Pancreas (tissue), 10 donors: ENCODE measurements around the gene MAD1L1. TPM values are rescaled to one million over a fixed set of nuclear protein-coding genes. Genes with fewer than 3 reads are reported as not detected.
A peak's percentile ranks its signal among the peaks of the same experiment; 100 is the strongest.

ENCODE experiments used
- ATAC-seq, 4 donors: fragments of 200-7000 bp; cut with Tn5 transposase; one replicate each; pipeline versions ENCODE4 v1.8.0 to v1.9.1; 2020; ENCODE audit warnings: mild to moderate bottlenecking in 4 of 4, moderate library complexity in 4 of 4
- DNase-seq, 6 donors: peaks; one replicate each; pipeline ENCODE4 v3.0.0-alpha.2; 2020
- FAIRE-seq: peaks from 2 replicates; lab custom pipeline; 2012; peaks lifted over from hg19 to GRCh38; lab: Jason Lieb, UNC
- H3K27ac ChIP-seq, 4 donors: fragments of 200-600 bp; sonication (generic); 1 replicate in 3 of 4; 2 replicates in 1 of 4; pipeline versions ENCODE4 v1.5.0 to v1.8.0; 2020
- H3K27me3 ChIP-seq, 4 donors: fragments of 200-600 bp; one replicate each; pipeline ENCODE4 v1.8.0; 2021
- H3K36me3 ChIP-seq, 3 donors: fragments of 200-600 bp; sonication (generic) in 1 of 3; one replicate each; pipeline versions ENCODE4 v1.5.0 to v1.8.0; 2020 to 2021
- H3K4me1 ChIP-seq, 3 donors: fragments of 200-600 bp; one replicate each; pipeline ENCODE4 v1.8.0; 2021
- H3K4me3 ChIP-seq, 4 donors: fragments of 200-600 bp; sonication (generic) in 2 of 4; one replicate each; pipeline versions ENCODE4 v1.5.0 to v1.8.0; 2020 to 2021
- H3K9me3 ChIP-seq, 4 donors: fragments of 200-600 bp; one replicate each; pipeline ENCODE4 v1.8.0; 2021
- CTCF ChIP-seq, 4 donors: fragments of 200-600 bp; sonication (generic) in 3 of 4; IDR thresholded peaks; one replicate each; pipeline versions ENCODE4 v1.5.0 to v1.8.0; 2021; ENCODE audit warnings: antibody characterized with exemption in 4 of 4
- WGBS, 2 donors: extraction: QIAGEN DNeasy Blood & Tissue Kit; methylation state at CpG; one replicate each; pipeline ENCODE4 v1.1.7; 2013; 5-methylcytosine and 5-hydroxymethylcytosine counted together
- intact Hi-C, 3 donors: fragments of 100-400 bp; cut with DNase I; formaldehyde crosslinking; loops; one replicate each; pipeline versions ENCODE4 v1.11.1 to v1.14.2; 2022
- polyA plus RNA-seq, 2 donors: library from polyadenylated mRNA; stranded (reverse); fragments of 200-250 nt; gene quantifications; one replicate each; pipeline ENCODE4 v1.2.3, GENCODE V29; 2013
- total RNA-seq, 6 donors: library from RNA; stranded (reverse); fragmentation: NEBNext Ultra II Directional in 4 of 6; extraction: Animal tissue kit (Norgen Biotek cat#: 25700) in 4 of 6; gene quantifications; one replicate each; pipeline versions ENCODE4 v1.2.1 to v1.2.4, GENCODE V29; 2021 to 2023
- donor health status: healthy with polysubstance abuse.
- donor health status: DM: no; HTN: no; CAD: no; lungs with moderate emphysema.
- donor health status: DM: no; HTN: no; CAD: no.
- donor health status: control.
- donor health status: control.
- donor health status: Bipolar disorder and iron deficiency.
- donor health status: DM: yes; HTN: yes; CAD: no.
- donor health status: DM: no; HTN: no; CAD: no.
- donor health status: DM: no; HTN: no; CAD: no.
- donor health status: DM: yes; HTN: yes; CAD: no.

MAD1L1 gene
- total and polyA plus RNA-seq, 8 donors: 9.8 to 28.2 (median 11.9) TPM

DNA sequence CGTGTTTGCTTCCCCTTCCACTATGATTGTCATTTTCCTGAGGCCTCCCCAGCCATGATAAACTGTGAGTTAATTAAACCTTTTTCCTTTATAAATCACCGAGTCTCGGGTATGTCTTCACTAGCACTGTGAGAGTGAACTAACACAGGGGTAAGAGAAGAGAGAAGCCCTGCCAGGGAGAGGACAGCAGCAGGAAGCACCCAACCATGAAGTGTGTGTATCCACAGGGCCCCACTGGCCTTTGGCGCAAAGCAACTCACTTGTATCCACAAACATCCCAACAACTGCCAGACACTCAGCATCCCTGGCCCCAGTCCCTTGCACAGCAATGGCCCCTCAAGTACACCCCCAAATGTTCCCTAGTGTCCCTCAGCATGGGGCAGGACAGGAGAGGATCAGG lies 115.1 kb downstream of the MAD1L1 start:
- Histone ChIP-seq H3K4me1 (no peaks in the 10 kb centered on the region), H3K27me3 (no peaks in the 10 kb centered on the region), H3K27ac (no peak overlapping the region), H3K9me3 (no peaks in the 10 kb centered on the region), H3K4me3 (no peak overlapping the region), H3K36me3 (no peaks in the 10 kb centered on the region)
- 84 to 88% methylated on average over 4 of the region's 4 CpGs for WGBS, 2 donors
- intact Hi-C loops: no loop called here
- no peak for ATAC-seq
- DNase-seq: no peak
- no peak for TF ChIP-seq CTCF (IDR thresholded peaks at IDR 0.05)
- no peak for FAIRE-seq

GRCh38 chr7:2116989-2117591 lies 115.7 kb downstream of the MAD1L1 start:
- H3K9me3 ChIP-seq: no peaks in the 10 kb centered on the region
- DNase-seq (no peak), ATAC-seq (peak in 2 of 4 donors; percentile 16 to 37), FAIRE-seq (no peak)
- intact Hi-C loops: no loop called here
- no peak overlapping the region for H3K4me3 ChIP-seq
- no peak for TF ChIP-seq CTCF (IDR thresholded peaks at IDR 0.05)
- H3K4me1 ChIP-seq: no peaks in the 10 kb centered on the region
- WGBS, 2 donors: 61 to 69% methylated on average over 10 to 11 of the region's 11 CpGs
- H3K27ac ChIP-seq: no peak overlapping the region
- H3K36me3 ChIP-seq: no peaks in the 10 kb centered on the region
- no peaks in the 10 kb centered on the region for H3K27me3 ChIP-seq

- no peak for TF ChIP-seq CTCF (IDR thresholded peaks at IDR 0.05)
- Histone ChIP-seq H3K36me3 (no peaks in the 10 kb centered on the region), H3K27ac (no peak overlapping the region), H3K4me3 (no peak overlapping the region), H3K4me1 (no peaks in the 10 kb centered on the region), H3K27me3 (no peaks in the 10 kb centered on the region), H3K9me3 (no peaks in the 10 kb centered on the region)
- DNase-seq (no peak), FAIRE-seq (no peak), ATAC-seq (no peak)
- intact Hi-C loops: no loop called here
- 83 to 85% methylated on average over 9 of the region's 9 CpGs for WGBS, 2 donors
Observed at GRCh38 chr7:2116448-2116810, 116.3 kb downstream of the MAD1L1 start.

DNA sequence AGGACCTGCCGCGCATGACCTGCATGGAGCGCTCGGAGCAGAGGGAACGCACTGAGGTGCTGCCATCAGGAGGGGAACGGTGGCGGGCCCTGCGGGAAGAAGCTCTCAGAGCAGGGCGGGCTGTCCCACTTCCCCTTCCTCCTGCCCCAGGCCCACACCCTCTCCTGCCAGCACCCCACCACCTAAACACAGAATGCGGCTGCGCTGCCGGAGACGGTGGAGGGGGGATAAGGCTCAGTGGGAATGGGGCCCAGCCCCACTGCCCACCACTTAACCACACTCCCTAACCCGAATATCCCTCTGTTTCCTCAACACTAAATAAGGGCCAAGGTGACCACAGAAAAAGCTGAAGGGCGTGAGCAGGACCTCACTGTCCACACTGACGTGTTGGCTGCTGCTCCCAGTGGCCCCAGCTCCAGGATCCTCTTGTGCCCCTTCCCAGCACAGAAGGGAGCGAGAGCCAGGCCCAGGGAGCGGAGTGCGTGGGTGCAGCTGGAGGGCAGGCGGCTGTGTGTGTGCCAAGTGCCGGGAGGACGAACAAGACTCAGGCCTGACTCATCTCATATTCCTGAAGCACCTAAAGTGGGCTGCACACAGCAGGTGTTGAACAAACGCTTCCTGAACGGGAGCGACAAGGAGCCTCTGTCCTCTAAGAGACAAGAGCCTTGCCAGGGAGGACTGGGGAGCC lies 116.8 kb downstream of the MAD1L1 start:
- Histone ChIP-seq H3K36me3 (no peaks in the 10 kb centered on the region), H3K9me3 (no peaks in the 10 kb centered on the region), H3K4me1 (no peaks in the 10 kb centered on the region), H3K27ac (no peak overlapping the region), H3K27me3 (no peaks in the 10 kb centered on the region), H3K4me3 (no peak overlapping the region)
- 92% methylated on average over 23 to 25 of the region's 25 CpGs for WGBS, 2 donors
- ATAC-seq: no peak
- intact Hi-C loops: no loop called here
- no peak for TF ChIP-seq CTCF (IDR thresholded peaks at IDR 0.05)
- no peak for FAIRE-seq
- DNase-seq: no peak
